Left ventricle myocardium inferior (tissue), 1 donor: ENCODE data around the gene DDAH1. TPM values are rescaled to one million over a fixed set of nuclear protein-coding genes. Genes with fewer than 3 reads are reported as not detected.

ENCODE experiments used
- DNase-seq: peaks from one replicate; pipeline ENCODE4 v3.0.0-alpha.2; 2020
- H3K27ac ChIP-seq: fragments of 200-600 bp; replicated peaks from 2 replicates; pipeline ENCODE4 v1.8.0; 2021
- H3K27me3 ChIP-seq: fragments of 200-600 bp; 2 replicates; pipeline ENCODE4 v1.8.0; 2021; ENCODE audit warnings: low read depth
- H3K36me3 ChIP-seq: fragments of 200-600 bp; 2 replicates; pipeline ENCODE4 v1.8.0; 2021
- H3K4me1 ChIP-seq: fragments of 200-600 bp; 2 replicates; pipeline ENCODE4 v1.8.0; 2021
- H3K4me3 ChIP-seq: fragments of 200-600 bp; 2 replicates; pipeline ENCODE4 v1.8.0; 2021; ENCODE audit warnings: mild to moderate bottlenecking, moderate library complexity
- H3K9me3 ChIP-seq: fragments of 200-600 bp; replicated peaks from 2 replicates; pipeline ENCODE4 v1.8.0; 2021
- intact Hi-C: fragments of 100-400 bp; cut with micrococcal nuclease; formaldehyde crosslinking; loops from one replicate; pipeline ENCODE4 v1.11.0; 2022
- total RNA-seq: library from RNA; stranded (reverse); fragmentation: NEBNext Ultra II Directional; extraction: Animal tissue kit (Norgen Biotek cat#: 25700); gene quantifications from one replicate; pipeline ENCODE4 v1.2.1, GENCODE V29; 2021
- TF ChIP-seq, protein P1 (sequence below): fragments of 200-600 bp; IDR thresholded peaks from 2 replicates; pipeline ENCODE4 v1.8.0; 2021; ENCODE audit warnings: antibody characterized with exemption, mild to moderate bottlenecking, borderline replicate concordance
- donor health status: DM: no; HTN: yes; CAD: no; lungs with severe emphysema.

The DDAH1 gene
- total RNA-seq, 1 donor from 2014 or later = 10.1 TPM

DNA sequence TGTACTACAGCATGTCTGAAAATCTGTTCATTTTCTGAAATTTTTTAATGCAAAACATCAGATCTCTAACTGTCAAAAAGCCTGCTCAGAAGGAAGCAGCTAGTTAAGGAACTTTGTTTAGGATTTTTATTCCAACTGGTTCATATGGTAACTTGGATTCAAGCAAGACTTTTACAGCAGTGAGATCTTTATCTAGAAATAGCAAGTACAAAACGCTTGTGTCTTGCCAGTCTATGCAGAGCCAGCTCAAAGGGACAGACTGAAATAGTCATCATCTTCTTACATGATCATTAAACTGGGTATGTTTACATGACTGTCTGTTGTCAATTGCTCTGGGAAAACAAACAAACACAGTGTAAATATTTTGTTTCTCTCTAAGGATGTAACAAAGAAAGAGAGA lies 37.6 kb downstream of the DDAH1 start:
- TF ChIP-seq, protein P1, sequence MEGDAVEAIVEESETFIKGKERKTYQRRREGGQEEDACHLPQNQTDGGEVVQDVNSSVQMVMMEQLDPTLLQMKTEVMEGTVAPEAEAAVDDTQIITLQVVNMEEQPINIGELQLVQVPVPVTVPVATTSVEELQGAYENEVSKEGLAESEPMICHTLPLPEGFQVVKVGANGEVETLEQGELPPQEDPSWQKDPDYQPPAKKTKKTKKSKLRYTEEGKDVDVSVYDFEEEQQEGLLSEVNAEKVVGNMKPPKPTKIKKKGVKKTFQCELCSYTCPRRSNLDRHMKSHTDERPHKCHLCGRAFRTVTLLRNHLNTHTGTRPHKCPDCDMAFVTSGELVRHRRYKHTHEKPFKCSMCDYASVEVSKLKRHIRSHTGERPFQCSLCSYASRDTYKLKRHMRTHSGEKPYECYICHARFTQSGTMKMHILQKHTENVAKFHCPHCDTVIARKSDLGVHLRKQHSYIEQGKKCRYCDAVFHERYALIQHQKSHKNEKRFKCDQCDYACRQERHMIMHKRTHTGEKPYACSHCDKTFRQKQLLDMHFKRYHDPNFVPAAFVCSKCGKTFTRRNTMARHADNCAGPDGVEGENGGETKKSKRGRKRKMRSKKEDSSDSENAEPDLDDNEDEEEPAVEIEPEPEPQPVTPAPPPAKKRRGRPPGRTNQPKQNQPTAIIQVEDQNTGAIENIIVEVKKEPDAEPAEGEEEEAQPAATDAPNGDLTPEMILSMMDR = no peak
- no peaks in the 10 kb centered on the region for H3K27me3 ChIP-seq
- intact Hi-C loops = no loop called here
- H3K4me1 ChIP-seq = peaks cover 5% of the 10 kb centered on the region
- no peak overlapping the region for H3K4me3 ChIP-seq
- H3K27ac ChIP-seq = no peak overlapping the region
- H3K9me3 ChIP-seq = peaks cover 12% of the 10 kb centered on the region
- no peaks in the 10 kb centered on the region for H3K36me3 ChIP-seq
- no peak for DNase-seq

DNA sequence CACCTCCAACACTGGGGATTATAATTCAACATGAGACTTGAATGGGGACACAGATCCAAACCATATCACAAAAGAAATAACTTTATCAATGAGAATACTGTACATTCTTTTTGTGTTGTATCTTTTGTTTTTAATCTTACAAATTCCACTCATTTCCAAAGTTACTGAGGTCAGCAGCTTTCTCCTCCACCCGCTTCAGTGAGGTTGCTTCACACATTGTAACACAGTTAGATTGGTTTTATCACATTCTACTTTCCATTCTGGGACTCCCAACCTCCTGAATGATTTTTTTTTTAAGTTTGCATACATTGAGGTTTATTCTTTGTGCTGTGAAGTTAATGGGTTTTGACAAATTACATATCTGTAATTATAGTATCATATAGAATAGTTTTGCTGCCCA lies 43.8 kb downstream of the DDAH1 start:
- H3K9me3 ChIP-seq = peaks cover 27% of the 10 kb centered on the region
- intact Hi-C loops = no loop called here
- H3K4me1 ChIP-seq = no peaks in the 10 kb centered on the region
- H3K4me3 ChIP-seq = no peak overlapping the region
- H3K36me3 ChIP-seq = no peaks in the 10 kb centered on the region
- H3K27me3 ChIP-seq = no peaks in the 10 kb centered on the region
- H3K27ac ChIP-seq = no peak overlapping the region
- TF ChIP-seq, protein P1 = no peak
- no peak for DNase-seq

DNA sequence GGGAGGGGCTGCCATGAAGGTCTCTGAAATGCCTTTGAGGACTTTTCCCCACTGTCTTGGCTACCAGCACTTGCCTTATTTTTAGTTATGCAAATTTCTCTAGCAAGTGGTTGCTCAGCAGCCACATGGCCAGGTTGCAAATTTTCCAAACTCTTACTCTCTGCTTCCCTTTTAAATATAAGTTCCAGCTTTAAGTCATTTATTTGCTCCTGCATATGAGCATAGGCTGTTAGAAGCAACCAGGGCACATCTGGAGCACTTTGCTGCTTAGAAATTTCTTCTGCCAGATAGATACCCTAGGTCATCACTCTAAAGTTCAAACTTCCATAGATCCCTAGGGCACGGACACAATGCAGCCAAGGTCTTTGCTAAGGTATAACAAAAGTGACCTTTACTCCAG lies 44.8 kb downstream of the DDAH1 start:
- peaks cover 27% of the 10 kb centered on the region for H3K9me3 ChIP-seq
- H3K4me1 ChIP-seq = no peaks in the 10 kb centered on the region
- no peaks in the 10 kb centered on the region for H3K36me3 ChIP-seq
- H3K4me3 ChIP-seq = no peak overlapping the region
- no peaks in the 10 kb centered on the region for H3K27me3 ChIP-seq
- TF ChIP-seq, protein P1 = no peak
- no peak overlapping the region for H3K27ac ChIP-seq
- intact Hi-C loops = no loop called here
- DNase-seq = no peak

DNA sequence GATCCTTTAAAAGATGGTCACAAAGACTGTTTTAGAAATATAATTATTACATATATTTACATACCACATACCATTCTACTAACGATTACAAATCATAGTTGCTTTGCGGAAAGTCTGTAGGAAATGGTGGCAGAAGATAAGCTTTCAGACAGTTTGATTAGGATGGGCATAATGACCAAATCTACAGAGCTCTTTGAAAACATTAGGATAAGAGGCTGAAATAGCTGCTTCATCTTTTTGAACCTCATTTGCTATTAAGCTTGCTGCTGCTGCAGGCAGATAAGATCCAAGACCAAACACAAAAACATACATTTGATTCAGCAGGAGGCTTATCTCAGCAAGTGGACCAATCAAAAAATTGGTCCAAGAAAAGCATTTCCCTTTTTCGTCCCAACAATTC lies 47.1 kb downstream of the DDAH1 start:
- DNase-seq = no peak
- Histone ChIP-seq H3K9me3 (peaks cover 20% of the 10 kb centered on the region), H3K36me3 (no peaks in the 10 kb centered on the region), H3K4me1 (no peaks in the 10 kb centered on the region), H3K27ac (no peak overlapping the region), H3K27me3 (no peaks in the 10 kb centered on the region), H3K4me3 (no peak overlapping the region)
- TF ChIP-seq, protein P1 = no peak
- intact Hi-C loops = no loop called here

DNA sequence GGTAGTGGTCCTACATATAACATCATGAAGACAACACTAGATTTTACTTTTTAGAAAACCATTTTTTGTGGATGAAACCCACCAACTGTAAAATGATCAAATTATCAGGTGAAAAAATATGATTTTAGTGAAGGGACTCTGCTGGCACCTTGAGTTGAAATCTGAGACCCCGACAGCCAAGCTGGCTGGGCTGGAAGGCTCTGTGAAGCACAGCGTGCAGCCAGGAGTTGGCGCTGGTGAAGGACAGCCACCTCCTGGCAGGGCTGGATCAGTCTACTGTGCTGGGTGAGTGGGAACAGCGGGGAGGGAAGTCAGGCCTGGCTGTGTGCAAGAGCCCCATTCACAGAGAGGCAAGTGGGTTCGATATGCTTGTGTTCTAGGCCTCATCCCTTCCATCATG lies 47.9 kb downstream of the DDAH1 start:
- no peaks in the 10 kb centered on the region for H3K4me1 ChIP-seq
- no peak overlapping the region for H3K4me3 ChIP-seq
- no peaks in the 10 kb centered on the region for H3K36me3 ChIP-seq
- no peak for DNase-seq
- TF ChIP-seq, protein P1 = no peak
- no peak overlapping the region for H3K27ac ChIP-seq
- peaks cover 20% of the 10 kb centered on the region for H3K9me3 ChIP-seq
- H3K27me3 ChIP-seq = no peaks in the 10 kb centered on the region
- intact Hi-C loops = no loop called here

DNA sequence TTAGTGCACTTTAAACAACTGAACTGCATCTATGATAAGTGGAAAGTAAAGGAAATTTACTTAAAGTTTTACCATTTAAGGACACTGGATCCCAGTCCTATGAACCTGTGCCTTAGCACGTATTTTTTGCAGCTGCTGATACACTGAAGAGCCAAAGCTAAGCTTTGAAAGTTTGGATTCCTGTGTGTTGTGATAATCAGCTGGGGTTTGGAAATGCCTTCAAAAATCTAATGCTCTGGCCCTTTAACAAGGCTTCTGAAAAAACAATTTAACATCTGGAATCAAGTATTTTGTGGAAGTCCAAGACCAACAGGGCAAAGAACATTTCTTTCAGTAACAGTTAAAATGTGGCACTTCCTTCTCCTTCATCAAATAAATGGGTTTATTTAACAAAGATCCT lies 51.8 kb downstream of the DDAH1 start:
- no peaks in the 10 kb centered on the region for H3K9me3 ChIP-seq
- no peaks in the 10 kb centered on the region for H3K27me3 ChIP-seq
- no peak for DNase-seq
- intact Hi-C loops = no loop called here
- H3K4me3 ChIP-seq = no peak overlapping the region
- H3K27ac ChIP-seq = no peak overlapping the region
- no peaks in the 10 kb centered on the region for H3K4me1 ChIP-seq
- TF ChIP-seq, protein P1 = no peak
- no peaks in the 10 kb centered on the region for H3K36me3 ChIP-seq
